Stimulated activated effector memory CD8-positive, alpha-beta T cell treated with anti-CD3 and anti-CD28 coated beads, Interleukin-12 subunit alpha, Interleukin-12 subunit beta, amount 100 ng/mL, for 72 hours (primary cell): ENCODE results near the gene NPW.

ENCODE experiments used
- ATAC-seq: fragments of 150-1000 bp; cut with Tn5 transposase; 2 replicates; pipeline ENCODE4 v1.10.0; 2021
- DNase-seq, 2 donors: peaks; one replicate each; pipeline ENCODE4 v3.0.0; 2021 to 2022; ENCODE audit warnings: low spot score in 2 of 2
- H3K27ac Mint-ChIP-seq: one replicate; pipeline ENCODE4 v1.8.0; 2022; ENCODE audit warnings: mild to moderate bottlenecking, mixed read lengths
- H3K36me3 Mint-ChIP-seq: one replicate; pipeline ENCODE4 v1.8.0; 2022; ENCODE audit warnings: mild to moderate bottlenecking, mixed read lengths
- H3K4me1 Mint-ChIP-seq: one replicate; pipeline ENCODE4 v1.8.0; 2022; ENCODE audit warnings: mixed read lengths
- H3K4me3 Mint-ChIP-seq: one replicate; pipeline ENCODE4 v1.8.0; 2022; ENCODE audit warnings: mild to moderate bottlenecking, mixed read lengths
- H3K9me3 Mint-ChIP-seq: one replicate; pipeline ENCODE4 v1.8.0; 2022; ENCODE audit warnings: mixed read lengths

NPW gene

DNA sequence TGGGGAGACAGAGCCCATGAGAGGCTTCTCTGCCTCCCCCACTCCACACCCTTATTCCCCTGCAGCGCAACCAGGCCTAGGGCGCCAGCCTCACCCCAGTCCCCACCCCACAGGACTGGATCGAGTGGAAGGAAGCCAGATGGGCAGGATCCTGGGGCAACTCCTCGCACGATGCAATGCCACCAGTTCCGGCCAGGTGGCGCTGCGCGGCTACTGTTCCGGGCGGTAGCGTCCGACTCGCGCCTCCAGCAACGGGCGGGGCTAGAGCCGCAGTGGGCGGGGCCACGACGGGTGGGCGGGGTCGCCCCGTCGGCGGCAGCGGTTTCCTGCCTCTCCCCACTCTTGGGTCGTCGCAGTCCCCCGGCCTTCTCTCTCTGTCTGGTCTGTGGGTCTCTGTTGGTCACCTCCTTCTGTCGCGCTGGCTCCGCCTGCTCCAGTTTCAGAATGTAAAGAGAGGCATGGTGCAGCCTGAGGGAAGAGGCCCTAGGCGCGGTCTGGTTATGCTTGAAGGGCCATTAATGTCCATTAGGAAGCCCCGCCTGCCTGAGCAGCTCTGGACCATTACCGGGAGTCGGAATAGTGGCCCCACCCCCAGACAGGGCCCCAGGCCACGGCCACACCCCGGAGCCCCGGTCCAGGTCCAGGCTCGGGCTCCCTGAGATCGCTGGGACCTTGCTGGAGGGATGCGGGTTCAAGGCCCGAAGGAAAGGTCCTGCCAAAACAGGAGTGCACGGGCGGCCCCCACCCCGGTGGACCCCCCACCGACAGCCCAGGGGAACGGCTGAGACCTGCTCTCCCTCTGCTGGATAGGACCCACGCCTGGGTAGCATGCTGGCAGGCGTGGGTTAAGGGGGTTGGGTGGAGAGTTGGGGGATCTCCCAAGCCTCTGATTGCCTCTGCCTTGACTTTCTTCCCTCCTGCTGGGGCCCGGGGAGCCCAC is 3.8 kb downstream of the NPW start:
- Mint-ChIP-seq H3K4me1 (peaks cover 30% of the 10 kb centered on the region), H3K36me3 (no peaks in the 10 kb centered on the region), H3K27ac (peak overlapping the region; percentile 87), H3K4me3 (peak overlapping the region; percentile 74), H3K9me3 (no peaks in the 10 kb centered on the region)
- peak; percentile 83 for ATAC-seq
- peak; percentile 99 for DNase-seq

DNA sequence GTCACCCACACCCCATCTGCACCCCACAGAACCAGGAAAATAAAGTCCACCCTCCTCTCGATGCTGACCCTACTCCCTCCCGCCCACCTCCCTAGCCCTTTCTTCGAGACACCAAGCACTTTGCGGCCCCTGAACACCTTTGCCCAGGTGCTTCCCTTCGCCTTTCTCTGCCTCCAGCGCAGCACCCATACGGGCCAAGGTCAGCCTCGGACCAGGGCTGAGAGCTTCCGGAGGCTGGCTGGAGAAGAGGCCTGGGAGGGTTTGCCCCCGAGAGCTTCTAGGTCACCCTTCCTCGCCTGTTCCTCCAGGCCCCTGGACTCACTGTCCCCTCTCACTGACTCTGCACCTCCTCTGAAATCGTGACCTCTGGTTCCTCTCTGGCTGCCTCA is 4.4 kb downstream of the NPW start:
- ATAC-seq: no peak
- no peak for DNase-seq
- Mint-ChIP-seq H3K9me3 (no peaks in the 10 kb centered on the region), H3K4me1 (peaks cover 30% of the 10 kb centered on the region), H3K4me3 (no peak overlapping the region), H3K27ac (no peak overlapping the region), H3K36me3 (no peaks in the 10 kb centered on the region)

DNA sequence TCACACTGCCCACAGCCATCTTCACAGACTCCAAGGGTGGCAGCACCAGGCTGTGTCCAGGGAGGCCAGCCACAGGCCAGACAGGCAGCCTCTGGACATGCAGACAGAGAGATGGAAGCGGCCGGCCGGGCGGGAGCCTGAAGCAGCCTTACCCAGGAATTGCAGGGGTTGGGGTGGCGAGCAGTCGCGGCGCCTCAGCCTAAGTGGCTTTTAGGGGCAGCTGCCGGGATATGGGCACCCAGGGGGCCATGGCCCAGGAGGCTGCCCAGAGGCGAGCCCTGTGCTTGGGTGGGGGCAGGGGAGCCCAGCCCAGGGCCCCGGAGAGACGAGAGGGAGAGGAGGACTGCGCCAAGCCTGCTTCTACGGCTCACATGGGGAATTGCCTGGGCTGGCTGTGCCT is 5.7 kb downstream of the NPW start:
- Mint-ChIP-seq H3K36me3 (no peaks in the 10 kb centered on the region), H3K4me3 (peak overlapping the region; percentile 55), H3K9me3 (no peaks in the 10 kb centered on the region), H3K27ac (peak overlapping the region; percentile 52), H3K4me1 (peaks cover 30% of the 10 kb centered on the region)
- DNase-seq: no peak
- no peak for ATAC-seq

DNA sequence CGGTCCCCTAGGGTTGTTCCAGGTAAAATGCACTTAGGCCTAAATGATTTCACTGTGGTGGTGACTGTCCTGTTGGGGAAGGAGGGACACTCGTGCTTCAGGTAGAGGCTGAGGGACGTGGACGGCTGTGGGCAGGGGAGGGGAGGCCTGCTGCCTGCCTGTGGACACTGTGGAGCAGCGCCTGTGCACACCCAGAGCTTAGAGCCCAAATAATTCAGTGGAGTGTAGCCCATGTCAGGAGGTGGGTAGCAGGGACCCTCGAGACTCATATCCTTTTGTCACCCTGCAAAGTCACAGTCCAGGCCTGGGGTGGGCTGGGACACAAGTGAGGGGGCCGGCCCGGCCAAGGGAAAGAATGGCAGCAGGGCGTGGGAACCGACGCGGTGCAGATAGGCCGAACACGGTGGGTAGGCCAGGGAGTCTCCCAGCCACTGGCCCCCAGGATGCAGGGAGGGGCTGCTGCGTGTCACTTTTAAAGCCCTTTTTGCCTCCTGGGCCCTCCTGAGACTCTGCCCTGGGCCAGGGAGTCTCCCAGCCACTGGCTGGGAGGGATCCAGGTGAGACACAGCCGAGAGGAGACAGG is 6.4 kb downstream of the NPW start:
- Mint-ChIP-seq H3K4me3 (peak overlapping the region; percentile 55), H3K4me1 (peaks cover 24% of the 10 kb centered on the region), H3K27ac (no peak overlapping the region), H3K36me3 (no peaks in the 10 kb centered on the region), H3K9me3 (no peaks in the 10 kb centered on the region)
- ATAC-seq: no peak
- DNase-seq: no peak

DNA sequence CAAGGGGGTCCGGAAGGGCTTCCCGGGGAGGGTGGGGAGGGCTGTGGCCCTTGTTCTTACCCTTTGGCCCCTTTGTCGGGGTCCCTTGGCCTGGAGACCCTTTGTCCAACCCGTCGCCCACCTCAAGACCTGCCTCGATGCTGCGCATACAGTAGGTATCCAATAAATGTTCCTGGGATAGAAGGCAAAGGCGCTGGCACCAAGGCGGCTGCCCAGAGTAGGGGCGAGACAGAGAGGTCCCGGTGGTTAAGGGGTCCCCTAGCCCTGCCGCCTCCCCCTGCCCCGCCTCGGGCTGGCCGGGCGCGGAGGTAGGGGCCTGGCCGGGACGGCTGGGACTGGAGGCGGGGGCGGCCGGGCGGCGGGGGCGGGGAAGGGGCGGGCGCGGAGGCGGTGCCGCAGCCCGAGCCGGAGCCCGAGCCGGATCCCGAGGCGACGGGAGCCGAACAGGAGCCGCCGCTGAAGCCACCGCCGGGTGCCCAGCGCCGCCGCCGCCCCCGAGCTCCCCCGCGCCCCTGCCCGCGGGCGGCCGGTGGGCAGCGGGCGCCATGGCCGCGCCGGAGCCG is 7.0 kb downstream of the NPW start, which contains the start of gene NHERF2:
Gene NHERF2, plus strand, starts transcription at position 442 of the 563 bp plus-strand sequence. Its CDS starts 104 bp downstream, at position 546.
- Mint-ChIP-seq H3K4me3 (peak within 1 kb of the TSS; percentile 55), H3K36me3 (no peaks in the 10 kb centered on the region), H3K27ac (no peak within 1 kb of the TSS), H3K4me1 (peaks cover 24% of the 10 kb centered on the region), H3K9me3 (no peaks in the 10 kb centered on the region)
- DNase-seq (no peak), ATAC-seq (peak; percentile 1)

DNA sequence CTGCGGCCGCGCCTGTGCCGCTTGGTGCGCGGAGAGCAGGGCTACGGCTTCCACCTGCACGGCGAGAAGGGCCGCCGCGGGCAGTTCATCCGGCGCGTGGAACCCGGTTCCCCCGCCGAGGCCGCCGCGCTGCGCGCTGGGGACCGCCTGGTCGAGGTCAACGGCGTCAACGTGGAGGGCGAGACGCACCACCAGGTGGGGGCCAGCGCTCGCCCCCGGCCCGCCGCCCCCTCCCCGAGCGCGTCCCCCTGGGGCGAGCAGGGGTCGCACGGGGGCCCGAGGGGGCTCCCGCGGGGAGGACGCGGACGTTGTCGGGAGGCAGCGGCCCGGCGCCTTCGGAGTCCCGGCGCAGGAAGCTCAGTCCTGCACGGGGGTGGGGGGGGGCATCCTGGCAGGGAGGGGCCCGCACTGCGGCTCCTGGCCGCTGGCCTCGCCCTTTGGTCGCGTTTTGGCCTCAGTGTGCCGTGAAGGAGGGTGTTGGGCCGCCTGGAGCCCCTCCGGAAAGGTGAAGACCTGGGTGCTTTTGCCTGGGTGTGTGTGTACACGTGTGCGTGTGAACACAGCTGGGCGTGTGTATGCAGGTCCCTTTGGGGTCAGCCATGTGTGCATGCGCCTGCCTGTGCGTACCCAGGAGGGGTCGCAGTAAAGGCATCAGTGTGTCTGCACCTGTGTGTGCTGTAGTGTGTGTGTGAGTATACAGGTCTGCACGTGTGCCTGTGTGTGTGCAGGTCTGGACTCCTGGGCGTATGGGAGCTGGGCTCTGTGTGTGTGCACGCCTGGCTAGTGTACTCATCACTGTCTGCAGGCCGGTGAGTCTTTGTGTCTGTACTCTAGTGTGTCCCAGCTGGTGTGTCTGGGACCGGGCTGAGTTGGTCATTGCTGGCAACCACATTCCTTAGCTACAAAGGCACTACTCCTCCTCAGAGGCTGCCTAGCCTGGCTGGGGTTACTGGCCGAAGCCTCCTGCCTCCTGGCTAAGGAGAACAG is 7.7 kb downstream of the NPW start:
- peak; percentile 25 for ATAC-seq
- H3K27ac Mint-ChIP-seq: no peak overlapping the region

DNA sequence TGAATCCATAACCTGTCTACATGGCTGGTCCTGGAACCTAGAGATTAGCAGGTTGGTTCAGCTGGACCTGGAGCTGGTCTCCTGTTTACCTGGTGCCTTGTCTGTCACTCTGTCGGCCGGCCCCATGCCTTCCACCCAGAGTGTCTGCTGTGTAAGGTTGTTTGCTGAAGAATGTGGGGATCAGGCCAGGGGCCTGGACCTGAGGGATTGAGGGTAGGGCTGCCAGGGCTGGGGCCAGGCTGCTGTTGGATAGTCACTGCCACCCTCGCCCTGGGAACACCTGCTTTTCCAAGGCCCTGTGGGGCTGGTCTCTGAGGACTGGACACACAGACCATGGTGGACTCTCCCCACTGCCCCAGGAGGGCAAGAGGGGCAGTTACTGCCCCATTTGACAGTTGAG is 8.6 kb downstream of the NPW start:
- no peak overlapping the region for H3K27ac Mint-ChIP-seq
- DNase-seq (no peak), ATAC-seq (no peak)
- H3K4me1 Mint-ChIP-seq: peaks cover 22% of the 10 kb centered on the region
- no peaks in the 10 kb centered on the region for H3K9me3 Mint-ChIP-seq
- H3K36me3 Mint-ChIP-seq: no peaks in the 10 kb centered on the region
- peak overlapping the region; percentile 55 for H3K4me3 Mint-ChIP-seq

More for the DNA sequence above, 7.7 kb downstream of the NPW start:
- DNase-seq: no peak
- Mint-ChIP-seq H3K9me3 (no peaks in the 10 kb centered on the region), H3K36me3 (no peaks in the 10 kb centered on the region), H3K4me1 (peaks cover 27% of the 10 kb centered on the region), H3K4me3 (peak overlapping the region; percentile 55)

DNA sequence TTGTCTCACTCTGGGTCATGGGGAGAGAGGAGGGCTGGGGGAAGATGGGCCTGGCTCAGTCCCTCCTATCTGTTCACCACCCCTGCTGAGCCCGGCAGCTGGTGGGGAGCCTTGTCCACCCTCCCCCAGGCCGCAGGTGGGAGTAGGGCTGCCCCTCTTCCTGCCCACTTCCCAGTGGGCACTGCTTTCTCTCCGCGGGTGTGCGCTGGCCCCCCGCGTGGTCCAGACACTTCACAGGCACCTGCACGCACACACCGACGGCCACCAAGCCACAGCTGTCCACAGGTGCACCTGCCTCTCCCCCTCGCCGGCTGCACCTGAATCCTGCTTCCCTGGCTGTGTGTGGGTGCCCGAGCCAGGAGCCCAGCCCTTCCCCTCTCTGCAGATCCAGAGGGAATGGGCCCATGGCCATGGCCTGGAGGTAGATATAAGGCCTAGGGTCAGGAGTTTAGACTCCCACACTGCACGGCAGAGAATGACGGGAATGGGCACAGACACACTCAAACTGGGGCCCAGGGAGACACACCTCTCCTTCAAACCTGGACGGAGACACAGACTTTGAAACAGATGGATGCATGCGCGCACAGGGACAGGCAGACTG is 9.1 kb downstream of the NPW start:
- no peaks in the 10 kb centered on the region for H3K9me3 Mint-ChIP-seq
- ATAC-seq (no peak), DNase-seq (no peak)
- peaks cover 17% of the 10 kb centered on the region for H3K4me1 Mint-ChIP-seq
- no peak overlapping the region for H3K27ac Mint-ChIP-seq
- H3K36me3 Mint-ChIP-seq: no peaks in the 10 kb centered on the region
- H3K4me3 Mint-ChIP-seq: no peak overlapping the region

DNA sequence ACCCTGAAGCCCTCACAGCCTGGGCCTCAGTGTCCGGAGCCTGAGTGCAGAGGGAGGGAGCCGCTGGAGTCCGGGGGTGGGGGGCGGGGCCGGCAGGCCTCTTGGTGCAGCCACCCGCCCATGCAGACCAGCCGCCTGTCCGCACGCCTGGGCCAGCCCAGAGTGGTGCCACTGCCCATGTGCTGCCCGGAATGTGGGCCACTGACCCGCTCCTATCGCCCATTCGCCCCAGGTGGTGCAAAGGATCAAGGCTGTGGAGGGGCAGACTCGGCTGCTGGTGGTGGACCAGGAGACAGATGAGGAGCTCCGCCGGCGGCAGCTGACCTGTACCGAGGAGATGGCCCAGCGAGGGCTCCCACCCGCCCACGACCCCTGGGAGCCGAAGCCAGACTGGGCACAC is 9.8 kb downstream of the NPW start:
- no peak overlapping the region for H3K27ac Mint-ChIP-seq
- no peaks in the 10 kb centered on the region for H3K36me3 Mint-ChIP-seq
- H3K4me1 Mint-ChIP-seq: peaks cover 17% of the 10 kb centered on the region
- ATAC-seq (no peak), DNase-seq (no peak)
- no peak overlapping the region for H3K4me3 Mint-ChIP-seq
- H3K9me3 Mint-ChIP-seq: no peaks in the 10 kb centered on the region

DNA sequence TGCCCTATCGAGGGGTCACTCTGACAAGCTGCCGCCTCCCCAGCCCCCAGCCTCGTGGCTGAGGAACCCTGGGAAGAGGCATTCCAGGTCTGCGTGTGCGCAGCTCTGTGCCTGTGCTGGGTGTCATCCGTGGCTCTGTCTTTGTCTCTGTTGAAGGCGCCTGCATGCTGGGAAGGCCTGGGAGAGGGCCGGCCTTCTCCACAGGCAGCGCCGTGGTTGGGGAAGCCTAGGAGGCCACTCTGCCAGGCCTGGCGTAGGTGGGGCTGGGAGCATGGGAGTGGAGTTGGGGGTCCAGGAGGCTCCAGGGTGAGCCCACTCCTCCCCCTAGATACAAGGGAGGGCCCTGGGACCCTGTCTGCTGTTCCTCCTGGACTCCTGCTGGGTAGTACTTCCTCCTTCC is 10.5 kb downstream of the NPW start:
- H3K27ac Mint-ChIP-seq: no peak overlapping the region
- ATAC-seq (no peak), DNase-seq (no peak)
- H3K4me3 Mint-ChIP-seq: no peak overlapping the region
- H3K9me3 Mint-ChIP-seq: no peaks in the 10 kb centered on the region
- H3K36me3 Mint-ChIP-seq: no peaks in the 10 kb centered on the region
- H3K4me1 Mint-ChIP-seq: peaks cover 17% of the 10 kb centered on the region

DNA sequence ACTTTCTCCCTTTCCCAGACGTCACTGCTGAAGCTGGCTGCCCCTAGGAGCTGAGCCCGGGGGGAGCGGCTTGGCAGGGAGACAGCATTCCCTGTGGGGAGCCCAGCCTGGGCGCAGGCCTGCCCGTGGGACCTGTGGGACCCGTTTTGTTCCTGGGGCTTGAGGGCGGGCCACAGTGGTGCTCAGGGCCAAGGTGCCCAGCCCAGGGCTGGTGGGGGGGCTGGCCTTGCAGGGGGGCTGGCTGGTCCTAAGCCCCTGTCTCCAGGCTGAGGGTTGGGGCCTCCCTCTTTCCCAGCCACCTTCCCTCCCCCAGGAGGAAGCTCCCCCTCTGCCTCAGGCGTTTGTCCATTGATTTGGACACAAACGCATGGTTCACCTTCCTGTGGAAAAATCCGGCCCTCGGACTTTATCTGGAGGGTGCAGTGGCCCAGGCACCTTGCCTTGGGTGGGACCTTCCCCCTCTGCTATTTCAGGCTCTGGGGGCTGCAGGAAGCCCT is 11.5 kb downstream of the NPW start:
- Mint-ChIP-seq H3K4me3 (no peak overlapping the region), H3K4me1 (peaks cover 10% of the 10 kb centered on the region), H3K36me3 (no peaks in the 10 kb centered on the region), H3K27ac (peak overlapping the region; percentile 78), H3K9me3 (no peaks in the 10 kb centered on the region)
- DNase-seq: no peak
- no peak for ATAC-seq

DNA sequence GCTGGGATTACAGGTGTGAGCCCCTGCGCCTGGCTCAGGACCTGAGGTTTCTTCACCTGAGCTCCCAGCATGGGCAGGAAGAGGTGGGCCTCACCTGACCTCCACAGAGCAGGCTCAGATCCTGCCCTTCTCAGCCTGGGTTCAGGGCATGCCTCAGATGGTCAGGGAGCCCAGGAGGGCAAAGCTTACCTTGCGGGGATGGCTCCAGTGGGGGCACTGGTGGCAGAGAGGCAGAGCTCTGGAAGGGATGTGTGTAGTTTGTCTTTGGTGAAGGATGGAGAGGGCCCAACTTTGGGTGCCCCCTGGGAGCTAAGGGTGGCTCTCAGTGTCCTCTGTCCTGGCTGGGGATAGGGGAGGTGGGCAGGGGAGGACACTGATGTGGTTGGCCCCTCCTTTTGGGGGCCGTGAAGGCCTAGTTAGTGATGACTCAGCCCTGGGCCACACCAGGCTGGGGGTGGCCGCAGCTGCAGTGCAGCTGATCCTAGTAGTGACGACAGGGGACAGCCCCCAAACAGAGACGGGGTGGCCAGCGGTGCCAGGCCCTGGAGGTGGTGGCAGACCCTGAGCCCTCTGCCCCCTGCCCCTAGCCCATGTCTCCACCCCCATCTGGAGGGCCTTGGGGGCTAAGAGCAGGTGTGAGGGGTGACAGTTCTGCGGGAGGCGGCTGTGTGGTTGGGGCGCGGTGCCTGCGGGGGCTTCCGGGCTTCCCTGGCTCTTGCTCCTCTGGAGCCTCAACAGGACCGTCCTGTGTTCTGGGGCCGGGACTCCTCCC is 12.9 kb downstream of the NPW start:
- H3K4me1 Mint-ChIP-seq: peaks cover 8% of the 10 kb centered on the region
- no peaks in the 10 kb centered on the region for H3K36me3 Mint-ChIP-seq
- H3K9me3 Mint-ChIP-seq: no peaks in the 10 kb centered on the region
- no peak overlapping the region for H3K4me3 Mint-ChIP-seq
- peak overlapping the region; percentile 78 for H3K27ac Mint-ChIP-seq
- ATAC-seq: no peak
- DNase-seq: no peak

DNA sequence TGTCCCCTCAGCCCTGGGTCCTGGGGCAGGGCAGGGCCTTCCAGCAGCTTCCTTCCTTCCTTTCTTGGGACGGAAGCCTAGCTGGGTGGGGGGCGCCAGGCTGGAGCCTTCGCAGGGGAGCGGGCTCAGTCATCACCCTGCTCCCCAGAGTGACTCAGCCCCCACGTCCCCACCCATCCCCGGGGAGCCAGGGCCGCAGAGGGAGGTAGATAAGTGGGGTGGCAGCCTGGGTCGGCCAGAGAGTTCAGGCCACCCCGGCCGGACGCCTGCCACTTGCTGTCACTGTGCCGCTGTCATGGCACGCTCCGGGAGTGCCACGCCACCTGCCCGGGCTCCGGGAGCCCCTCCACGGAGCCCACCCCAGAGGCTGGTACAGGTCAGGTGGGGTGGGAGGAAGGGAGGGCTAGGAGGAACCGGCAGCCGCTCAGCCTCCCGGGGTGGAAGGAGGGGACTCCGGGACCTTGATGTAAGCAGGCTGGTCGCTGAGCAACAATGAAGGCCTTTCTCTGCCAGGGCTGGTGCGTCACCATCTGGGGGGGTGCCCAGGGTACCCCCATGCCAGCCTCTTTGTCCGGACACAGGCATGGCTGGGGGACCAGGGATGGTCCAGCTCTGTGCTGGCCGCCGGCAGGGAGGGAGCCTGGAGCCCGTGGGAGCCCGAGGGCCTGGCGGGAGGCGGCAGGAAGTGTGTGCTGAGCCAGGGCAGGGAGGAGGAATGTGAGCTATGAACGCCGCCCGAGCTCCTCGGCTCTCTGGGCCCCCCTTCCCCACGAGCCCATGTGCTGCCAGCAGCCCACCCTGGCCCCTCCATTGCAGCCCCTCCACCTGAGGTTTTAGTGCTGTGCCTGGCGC is 13.7 kb downstream of the NPW start:
- Mint-ChIP-seq H3K9me3 (no peaks in the 10 kb centered on the region), H3K4me1 (peaks cover 6% of the 10 kb centered on the region), H3K36me3 (no peaks in the 10 kb centered on the region), H3K4me3 (no peak overlapping the region), H3K27ac (no peak overlapping the region)
- peak; percentile 5 for ATAC-seq
- DNase-seq: no peak
